Neural cell (in vitro differentiated cells): ENCODE results near the gene ALS2CL. TPM values are rescaled to one million over a fixed set of nuclear protein-coding genes. Genes with fewer than 3 reads are reported as not detected.

Experiments used
- H2AFZ ChIP-seq: fragments of 200-600, 300-800 bp; sonication (generic), shearing (Covaris generic); 2 replicates; pipeline ENCODE4 v1.6.0; 2014; ENCODE audit warnings: low read depth, mild to moderate bottlenecking, antibody characterized with exemption, low read length, moderate library complexity
- H3F3A ChIP-seq: fragments of 200-600 bp; shearing (Covaris generic); 2 replicates; pipeline ENCODE4 v1.6.1; 2016; ENCODE audit warnings: mild to moderate bottlenecking, moderate library complexity, mixed read lengths, antibody characterized with exemption, low read length; ENCODE audit not compliant: insufficient read depth, poor library complexity, severe bottlenecking
- H3K27ac ChIP-seq: fragments of 200-600, 300-800 bp; sonication (generic), shearing (Covaris generic); 2 replicates; pipeline ENCODE4 v1.5.1; 2014; ENCODE audit warnings: mild to moderate bottlenecking, low read length, moderate library complexity
- H3K27me3 ChIP-seq: fragments of 300-800, 200-600 bp; sonication (generic), shearing (Covaris generic); 2 replicates; pipeline ENCODE4 v1.6.0; 2014; ENCODE audit warnings: mild to moderate bottlenecking, low read depth, low read length, moderate library complexity; ENCODE audit not compliant: insufficient read depth
- H3K36me3 ChIP-seq: fragments of 300-800, 200-600 bp; sonication (generic), shearing (Covaris generic); 2 replicates; pipeline ENCODE4 v1.5.1; 2014; ENCODE audit warnings: mild to moderate bottlenecking, antibody characterized with exemption, low read length, moderate library complexity; ENCODE audit not compliant: insufficient read depth
- H3K4me2 ChIP-seq: fragments of 300-800, 200-600 bp; sonication (generic), shearing (Covaris generic); 2 replicates; pipeline ENCODE4 v1.6.0; 2014; ENCODE audit warnings: mild to moderate bottlenecking, low read length
- H3K4me3 ChIP-seq: fragments of 300-800, 200-600 bp; sonication (generic), shearing (Covaris generic); 2 replicates; pipeline ENCODE4 v1.5.1; 2014; ENCODE audit warnings: mild to moderate bottlenecking, low read length, moderate library complexity
- H3K79me2 ChIP-seq: fragments of 200-600 bp; shearing (Covaris generic); replicated peaks from 2 replicates; pipeline ENCODE4 v1.6.0; 2014; ENCODE audit warnings: mild to moderate bottlenecking, low read length, moderate library complexity; ENCODE audit not compliant: insufficient read depth
- H3K9ac ChIP-seq: fragments of 300-800, 200-600 bp; sonication (generic), shearing (Covaris generic); 2 replicates; pipeline ENCODE4 v1.6.1; 2016; ENCODE audit warnings: mild to moderate bottlenecking, low read length, mixed read lengths
- H3K9me2 ChIP-seq: fragments of 200-600 bp; shearing (Covaris generic); 2 replicates; pipeline ENCODE4 v1.6.1; 2016; ENCODE audit warnings: mild to moderate bottlenecking, low read length, mixed read lengths; ENCODE audit not compliant: insufficient read depth
- H3K9me3 ChIP-seq: fragments of 200-600, 300-800 bp; sonication (generic), shearing (Covaris generic); 2 replicates; pipeline ENCODE4 v1.6.1; 2016; ENCODE audit warnings: mild to moderate bottlenecking, mixed run types, low read length, moderate library complexity, mixed read lengths
- H4K20me1 ChIP-seq: fragments of 200-600 bp; shearing (Covaris generic); 2 replicates; pipeline ENCODE4 v1.6.1; 2016; ENCODE audit warnings: mild to moderate bottlenecking, mixed run types; ENCODE audit not compliant: insufficient read depth
- CTCF ChIP-seq: fragments of 450-650 bp; IDR thresholded peaks from 2 replicates; pipeline ENCODE4 v1.5.1; 2014; ENCODE audit warnings: antibody characterized with exemption, mild to moderate bottlenecking, moderate library complexity; ENCODE audit not compliant: poor library complexity, severe bottlenecking
- EP300 ChIP-seq: fragments of 450-650 bp; conservative IDR thresholded peaks from 2 replicates; pipeline ENCODE4 v1.6.1; 2014; ENCODE audit warnings: antibody characterized with exemption, mild to moderate bottlenecking, moderate library complexity; ENCODE audit not compliant: poor library complexity, severe bottlenecking
- EZH2 ChIP-seq: fragments of 200-600, 300-800 bp; shearing (Covaris generic), sonication (generic); IDR thresholded peaks from 2 replicates; pipeline ENCODE4 v1.6.1; 2014; ENCODE audit warnings: antibody characterized with exemption, low read length, borderline replicate concordance, mild to moderate bottlenecking; ENCODE audit not compliant: insufficient read depth, poor library complexity, severe bottlenecking
- MXI1 ChIP-seq: fragments of 450-650 bp; conservative IDR thresholded peaks from 2 replicates; pipeline ENCODE4 v1.6.1; 2014; ENCODE audit warnings: antibody characterized with exemption, mild to moderate bottlenecking; ENCODE audit not compliant: poor library complexity, severe bottlenecking
- POLR2AphosphoS5 ChIP-seq: IDR thresholded peaks from 2 replicates; pipeline ENCODE4 v1.6.1; 2012
- RAD21 ChIP-seq: fragments of 450-650 bp; conservative IDR thresholded peaks from 2 replicates; pipeline ENCODE4 v1.6.1; 2014; ENCODE audit warnings: antibody characterized with exemption, mild to moderate bottlenecking, moderate library complexity
- REST ChIP-seq: IDR thresholded peaks from 2 replicates; pipeline ENCODE4 v1.6.1; 2012; ENCODE audit warnings: borderline replicate concordance
- SMC3 ChIP-seq: fragments of 450-650 bp; conservative IDR thresholded peaks from 2 replicates; pipeline ENCODE4 v1.6.1; 2014; ENCODE audit warnings: antibody characterized with exemption, mild to moderate bottlenecking, moderate library complexity; ENCODE audit not compliant: poor library complexity
- TAF1 ChIP-seq: IDR thresholded peaks from 2 replicates; pipeline ENCODE4 v1.6.1; 2012; ENCODE audit warnings: low read depth
- polyA plus RNA-seq: library from polyadenylated mRNA; depleted of rRNA; stranded (reverse); fragments of >200 nt; gene quantifications from 2 replicates; pipeline ENCODE4 v1.2.3, GENCODE V29; 2014

Gene ALS2CL
- polyA plus RNA-seq, 1 donor from 2014 or later = 0.11 TPM

- TF ChIP-seq REST (no peak), EZH2 (no peak), CTCF (no peak), POLR2AphosphoS5 (no peak), TAF1 (no peak), RAD21 (no peak), SMC3 (no peak), EP300 (no peak), MXI1 (no peak)
- H4K20me1 ChIP-seq = no peaks in the 10 kb centered on the region
Observed at GRCh38 chr3:46672349-46672695, 21.2 kb downstream of the ALS2CL start.

GRCh38 chr3:46671541-46672348 lies 21.7 kb downstream of the ALS2CL start:
- TF ChIP-seq CTCF = no peak
- TF ChIP-seq MXI1 = no peak
- TF ChIP-seq TAF1 = no peak
- TF ChIP-seq EZH2 = no peak
- no peak for TF ChIP-seq RAD21
- TF ChIP-seq SMC3 = no peak
- TF ChIP-seq POLR2AphosphoS5 = no peak
- no peak for TF ChIP-seq EP300
- no peak for TF ChIP-seq REST
- Histone ChIP-seq H3K9me2 (no peaks in the 10 kb centered on the region), H3K9ac (no peak overlapping the region), H2AFZ (no peak overlapping the region), H3F3A (no peaks in the 10 kb centered on the region), H3K4me2 (no peak overlapping the region), H3K79me2 (no peaks in the 10 kb centered on the region), H4K20me1 (no peaks in the 10 kb centered on the region), H3K27ac (no peak overlapping the region), H3K27me3 (no peaks in the 10 kb centered on the region), H3K36me3 (no peaks in the 10 kb centered on the region), H3K4me3 (no peak overlapping the region), H3K9me3 (no peaks in the 10 kb centered on the region)

More at GRCh38 chr3:46672349-46672695, 21.2 kb downstream of the ALS2CL start:
- Histone ChIP-seq H3F3A (no peaks in the 10 kb centered on the region), H3K27me3 (no peaks in the 10 kb centered on the region), H3K9ac (no peak overlapping the region), H3K9me2 (no peaks in the 10 kb centered on the region), H3K79me2 (no peaks in the 10 kb centered on the region), H2AFZ (no peak overlapping the region), H3K9me3 (no peaks in the 10 kb centered on the region), H3K4me3 (no peak overlapping the region), H3K4me2 (no peak overlapping the region), H3K36me3 (no peaks in the 10 kb centered on the region), H3K27ac (no peak overlapping the region)
